ENCODE results near the gene TAF11L12.
A peak's percentile ranks its signal among the peaks of the same experiment; 100 is the strongest.
"Not testable (repeated sequence)": the region's sequence is repeated elsewhere in the genome, so short reads cannot be mapped to it uniquely, and the experiment has no call there.

TAF11L12 gene

GRCh38 chr5:17610092-17610491, at the start of gene TAF11L12:
TAF11L12 (plus strand) TSS chr5:17610392.
- DNase-seq (ENCODE audit: insufficient read length, low spot score); FAIRE-seq: not testable (repeated sequence)

GRCh38 chr5:17585658-17586057, 24.5 kb upstream of the TAF11L12 start, which contains the start of gene TAF11L7:
TAF11L7 (minus strand) TSS chr5:17585758.
- not testable (repeated sequence) for DNase-seq (ENCODE audit: insufficient read length, low spot score); FAIRE-seq

- not testable (repeated sequence) for FAIRE-seq; DNase-seq (ENCODE audit: insufficient read length, low spot score)
Observed at GRCh38 chr5:17590860-17591259, 19.3 kb upstream of the TAF11L12 start, which contains the start of gene TAF11L8. TAF11L8 (minus strand) TSS chr5:17590960.

GRCh38 chr5:17594255-17594654, 15.9 kb upstream of the TAF11L12 start, which contains the start of gene TAF11L9:
TAF11L9 (minus strand) TSS chr5:17594394.
- FAIRE-seq, result not testable (repeated sequence)

GRCh38 chr5:17597728-17598127, 12.5 kb upstream of the TAF11L12 start, which contains the start of gene TAF11L10:
TAF11L10 (minus strand) TSS chr5:17597828.
- FAIRE-seq; DNase-seq (ENCODE audit: insufficient read length, low spot score): not testable (repeated sequence)

More at GRCh38 chr5:17594255-17594654, 15.9 kb upstream of the TAF11L12 start, which contains the start of gene TAF11L9:
- not testable (repeated sequence) for DNase-seq (ENCODE audit: insufficient read length, low spot score)

GRCh38 chr5:17603880-17604279, 6.3 kb upstream of the TAF11L12 start, which contains the start of gene TAF11L11:
TAF11L11 (plus strand) TSS chr5:17604183.
- not testable (repeated sequence) for FAIRE-seq; DNase-seq (ENCODE audit: insufficient read length, low spot score)

- FAIRE-seq (peak; percentile 20), DNase-seq (ENCODE audit: insufficient read length, low spot score) (no peak)
Observed at GRCh38 chr5:17604951-17605350, 5.2 kb upstream of the TAF11L12 start.

- peak; percentile 54 for FAIRE-seq
- not testable (repeated sequence) for DNase-seq (ENCODE audit: insufficient read length, low spot score)
Observed at GRCh38 chr5:17607461-17607860, 2.7 kb upstream of the TAF11L12 start.

- FAIRE-seq (no peak), DNase-seq (ENCODE audit: insufficient read length, low spot score) (no peak)
Observed at GRCh38 chr5:17614872-17615605, 4.8 kb downstream of the TAF11L12 start.

GRCh38 chr5:17619354-17619753, 9.2 kb downstream of the TAF11L12 start:
- no peak for DNase-seq (ENCODE audit: insufficient read length, low spot score)
- no peak for FAIRE-seq

GRCh38 chr5:17620627-17621026, 10.4 kb downstream of the TAF11L12 start:
- no peak for FAIRE-seq

GRCh38 chr5:17625686-17626085, 15.5 kb downstream of the TAF11L12 start:
- FAIRE-seq, result no peak
- DNase-seq (ENCODE audit: insufficient read length, low spot score), result no peak

More at GRCh38 chr5:17620627-17621026, 10.4 kb downstream of the TAF11L12 start:
- DNase-seq (ENCODE audit: insufficient read length, low spot score), result no peak

- FAIRE-seq; DNase-seq (ENCODE audit: insufficient read length, low spot score): not testable (repeated sequence)
Observed at GRCh38 chr5:17631788-17632187, 21.6 kb downstream of the TAF11L12 start, which contains the start of gene TAF11L13. TAF11L13 (plus strand) TSS chr5:17632088.

- no peak for FAIRE-seq
Observed at GRCh38 chr5:17634160-17634559, 24.0 kb downstream of the TAF11L12 start, which contains the start of gene TAF11L14. TAF11L14 (plus strand) TSS chr5:17634460.

GRCh38 chr5:17649232-17649631, 39.0 kb downstream of the TAF11L12 start:
- not testable (repeated sequence) for DNase-seq (ENCODE audit: insufficient read length, low spot score); FAIRE-seq

More at GRCh38 chr5:17634160-17634559, 24.0 kb downstream of the TAF11L12 start, which contains the start of gene TAF11L14:
- no peak for DNase-seq (ENCODE audit: insufficient read length, low spot score)

- DNase-seq (ENCODE audit: insufficient read length, low spot score); FAIRE-seq: not testable (repeated sequence)
Observed at GRCh38 chr5:17655201-17655759, 45.1 kb downstream of the TAF11L12 start.

- DNase-seq (ENCODE audit: insufficient read length, low spot score), result no peak
Observed at GRCh38 chr5:17655921-17656320, 45.7 kb downstream of the TAF11L12 start.

More at GRCh38 chr5:17655921-17656320, 45.7 kb downstream of the TAF11L12 start:
- FAIRE-seq, result no peak

Measured in HTR-8/SVneo (cell line).